Stimulated activated CD4-positive, alpha-beta T cell treated with anti-CD3 and anti-CD28 coated beads, Interleukin-15, amount 100 ng/mL, for 24 hours (primary cell): ENCODE measurements around the gene GATAD2A.

ENCODE experiments used
- DNase-seq: peaks from one replicate; pipeline ENCODE4 v3.0.0-alpha.2; 2020

The GATAD2A gene

GRCh38 chr19:19549804-19550464 is 144.5 kb downstream of the GATAD2A start:
- no peak for DNase-seq

GRCh38 chr19:19550485-19550929 is 145.0 kb downstream of the GATAD2A start:
- no peak for DNase-seq

DNA sequence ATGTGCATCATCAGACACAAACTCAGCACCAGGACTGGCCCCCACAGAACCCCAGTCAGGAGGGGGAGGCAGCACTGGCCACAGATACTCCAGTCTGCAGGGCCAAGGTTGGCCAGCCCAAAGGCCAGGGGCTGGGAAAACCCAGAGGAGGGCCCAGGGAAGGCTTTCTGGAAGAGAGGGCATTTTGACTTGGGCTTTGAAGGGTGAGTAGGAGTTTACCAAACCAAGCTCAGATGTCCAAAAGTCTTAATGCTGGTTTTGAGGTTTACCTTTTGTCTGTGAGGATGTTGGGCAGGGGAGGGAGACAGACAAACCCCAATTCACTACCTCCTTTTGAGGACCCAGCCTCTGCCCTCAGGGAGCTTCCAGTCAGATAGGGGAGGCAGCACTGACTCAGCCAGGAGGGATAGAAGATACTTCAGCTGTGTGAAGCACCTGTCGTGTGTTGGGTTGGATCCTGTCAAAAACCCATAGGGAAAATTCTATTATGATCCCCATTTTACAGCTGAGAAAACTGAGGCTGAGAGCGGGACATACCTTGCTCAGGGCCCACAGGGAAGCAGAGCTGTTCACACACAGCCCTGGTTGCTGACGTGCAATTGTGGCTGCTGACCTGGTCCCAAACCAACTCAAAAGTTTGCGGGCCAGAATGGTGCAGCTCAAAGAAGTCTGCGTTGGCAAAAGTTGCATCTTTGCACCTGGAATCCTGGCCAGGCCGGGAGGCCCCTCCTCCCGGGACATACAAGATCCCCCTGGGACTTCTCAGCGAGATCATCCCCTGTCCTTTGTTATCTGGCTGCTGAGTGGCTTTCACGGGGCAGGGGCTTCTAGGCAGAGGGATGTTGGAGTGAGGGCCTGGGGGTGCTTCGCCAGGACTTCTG is 145.7 kb downstream of the GATAD2A start:
- no peak for DNase-seq

- DNase-seq = no peak
Measured at GRCh38 chr19:19551853-19552192, 146.3 kb downstream of the GATAD2A start.

- peak; percentile 50 for DNase-seq
Measured at GRCh38 chr19:19552798-19553197, 147.3 kb downstream of the GATAD2A start.

DNA sequence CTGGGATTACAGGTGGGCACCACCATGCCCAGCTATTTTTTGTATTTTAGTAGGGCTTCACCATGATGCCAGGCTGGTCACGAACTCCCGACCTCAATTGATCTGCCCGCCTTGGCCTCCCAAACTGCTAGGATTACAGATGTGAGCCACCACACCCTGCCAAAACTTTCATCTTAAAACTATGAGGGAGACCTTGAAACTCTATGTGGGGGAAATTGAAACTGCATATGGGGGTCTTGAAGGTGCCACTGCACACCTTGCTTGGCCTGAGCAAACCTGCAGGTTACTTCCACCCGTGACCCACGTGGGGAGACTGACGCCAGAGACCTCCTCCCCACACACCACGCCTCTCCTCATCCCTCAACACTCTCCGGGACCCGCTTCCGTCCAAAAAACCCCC is 148.2 kb downstream of the GATAD2A start:
- no peak for DNase-seq

DNA sequence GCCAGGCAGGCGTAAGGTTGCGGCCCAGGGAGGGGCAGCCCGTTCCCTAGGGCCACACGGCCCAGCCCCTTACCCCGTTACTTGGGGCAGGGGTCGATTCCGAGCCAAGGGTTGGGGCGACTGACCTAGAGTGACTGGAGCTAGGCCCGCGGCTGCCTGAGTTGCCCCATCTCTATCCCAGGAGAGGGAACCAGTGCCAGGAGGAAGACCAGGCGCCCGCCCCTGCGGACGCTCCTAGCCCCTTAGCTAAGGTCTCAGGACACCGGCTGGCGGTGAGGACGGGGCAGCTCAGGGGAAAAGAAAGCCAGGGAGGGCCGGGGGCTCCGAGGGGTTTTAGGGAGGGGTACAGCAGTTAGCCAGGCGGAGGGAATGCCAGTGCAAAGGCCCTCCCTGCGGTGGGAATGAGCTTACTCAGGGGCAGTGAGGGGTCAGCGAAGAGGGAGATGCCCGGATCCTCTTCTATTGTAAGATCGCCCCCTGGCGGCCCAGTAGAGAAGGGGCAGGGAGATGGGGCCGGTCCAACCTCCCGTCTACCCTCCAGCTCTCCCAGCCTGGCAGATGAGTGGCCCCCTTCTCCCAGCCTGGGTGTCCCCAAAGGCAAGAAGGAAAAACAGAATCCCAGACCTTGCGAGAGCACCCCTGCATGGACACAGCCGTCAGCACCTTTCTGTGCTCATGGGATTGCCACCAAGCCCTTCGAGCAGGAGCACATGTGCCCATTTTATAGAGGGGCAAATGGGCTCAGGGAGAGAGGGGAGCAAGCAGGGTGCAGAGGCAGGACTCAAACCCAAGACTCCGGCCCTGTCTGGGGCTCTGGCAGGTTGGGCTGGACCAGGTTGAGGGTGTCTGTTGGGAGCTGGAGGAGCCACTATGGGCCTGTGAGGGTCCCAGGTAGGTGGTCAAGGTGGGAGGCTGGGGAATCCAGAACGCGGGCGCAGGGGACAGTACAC is 148.9 kb downstream of the GATAD2A start:
- DNase-seq = peak; percentile 76

- DNase-seq = no peak
Measured at GRCh38 chr19:19558055-19558454, 152.6 kb downstream of the GATAD2A start.
